MG63 (cell line): Measurements from ENCODE around the gene TDRKH. TPM values are rescaled to one million over a fixed set of nuclear protein-coding genes. Genes with fewer than 3 reads are reported as not detected.

Experiments
- DNase-seq: peaks from one replicate; pipeline ENCODE4 v3.0.0-alpha.2; 2020
- H3K27me3 ChIP-seq: fragments of 250-450 bp; sonication (Bioruptor Pico); 2 replicates; pipeline ENCODE4 v1.5.1; 2020; ENCODE audit warnings: mild to moderate bottlenecking, moderate library complexity
- H3K36me3 ChIP-seq: fragments of 250-450 bp; sonication (Bioruptor Pico); 2 replicates; pipeline ENCODE4 v1.5.1; 2020; ENCODE audit warnings: mild to moderate bottlenecking, moderate library complexity
- H3K4me3 ChIP-seq: fragments of 250-450 bp; sonication (Bioruptor Pico); 2 replicates; pipeline ENCODE4 v1.5.1; 2020; ENCODE audit warnings: mild to moderate bottlenecking, moderate library complexity
- H3K9me3 ChIP-seq: fragments of 250-450 bp; sonication (Bioruptor Pico); 2 replicates; pipeline ENCODE4 v1.5.1; 2020; ENCODE audit warnings: mild to moderate bottlenecking, moderate library complexity
- total RNA-seq: library from RNA; depleted of rRNA; stranded (reverse); fragments of >200 nt; shearing (Covaris generic); gene quantifications from 2 replicates; pipeline ENCODE4 v1.2.3, GENCODE V29; 2014; ENCODE audit warnings: low replicate concordance

The TDRKH gene
- total RNA-seq, 1 experiment from 2014 or later = 23.5 TPM

DNA sequence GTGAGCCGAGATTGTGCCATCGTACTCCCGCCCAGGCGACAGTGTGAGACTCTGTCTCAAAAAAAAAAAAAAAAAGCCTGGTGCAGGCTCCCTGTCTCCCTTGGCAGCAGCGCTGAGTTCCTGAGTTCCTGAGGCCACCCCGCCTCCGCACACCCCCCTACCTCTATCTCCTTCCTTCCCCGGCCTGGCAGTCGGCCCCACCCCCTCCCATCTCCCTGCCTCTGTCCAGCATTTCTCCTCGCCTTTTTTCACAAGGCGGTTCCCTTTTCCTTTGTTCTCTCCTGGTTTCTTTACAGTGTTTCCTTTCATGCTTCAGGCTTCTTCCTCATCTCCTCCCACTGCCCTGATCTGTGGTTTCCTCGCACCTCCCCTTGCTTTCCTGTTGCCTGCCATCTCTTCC is 38.6 kb upstream of the TDRKH start:
- Histone ChIP-seq H3K4me3 (no peak overlapping the region), H3K36me3 (no peaks in the 10 kb centered on the region), H3K27me3 (no peaks in the 10 kb centered on the region), H3K9me3 (no peaks in the 10 kb centered on the region)
- peak; percentile 65 for DNase-seq

DNA sequence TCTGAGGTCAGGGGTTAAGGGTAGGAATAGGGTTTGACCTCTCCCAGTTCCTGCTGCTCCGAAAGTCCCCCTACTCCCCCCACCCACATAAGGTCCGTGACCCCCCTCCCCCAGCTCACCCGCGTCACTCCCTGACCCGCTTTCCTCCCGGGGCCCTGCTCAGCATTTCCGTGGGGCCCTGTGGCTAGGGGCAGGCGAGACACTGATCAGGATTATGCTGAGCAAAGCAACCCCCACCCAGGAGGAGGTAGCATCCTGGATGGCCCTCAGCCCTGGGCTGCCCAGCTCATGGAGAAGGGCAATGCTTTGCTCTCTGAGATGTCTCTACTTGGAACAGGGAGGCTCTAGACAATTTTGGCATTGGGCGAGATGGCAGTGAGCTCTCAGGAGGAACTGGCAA is 37.6 kb upstream of the TDRKH start:
- H3K27me3 ChIP-seq = no peaks in the 10 kb centered on the region
- DNase-seq = no peak
- H3K36me3 ChIP-seq = no peaks in the 10 kb centered on the region
- no peak overlapping the region for H3K4me3 ChIP-seq
- no peaks in the 10 kb centered on the region for H3K9me3 ChIP-seq

DNA sequence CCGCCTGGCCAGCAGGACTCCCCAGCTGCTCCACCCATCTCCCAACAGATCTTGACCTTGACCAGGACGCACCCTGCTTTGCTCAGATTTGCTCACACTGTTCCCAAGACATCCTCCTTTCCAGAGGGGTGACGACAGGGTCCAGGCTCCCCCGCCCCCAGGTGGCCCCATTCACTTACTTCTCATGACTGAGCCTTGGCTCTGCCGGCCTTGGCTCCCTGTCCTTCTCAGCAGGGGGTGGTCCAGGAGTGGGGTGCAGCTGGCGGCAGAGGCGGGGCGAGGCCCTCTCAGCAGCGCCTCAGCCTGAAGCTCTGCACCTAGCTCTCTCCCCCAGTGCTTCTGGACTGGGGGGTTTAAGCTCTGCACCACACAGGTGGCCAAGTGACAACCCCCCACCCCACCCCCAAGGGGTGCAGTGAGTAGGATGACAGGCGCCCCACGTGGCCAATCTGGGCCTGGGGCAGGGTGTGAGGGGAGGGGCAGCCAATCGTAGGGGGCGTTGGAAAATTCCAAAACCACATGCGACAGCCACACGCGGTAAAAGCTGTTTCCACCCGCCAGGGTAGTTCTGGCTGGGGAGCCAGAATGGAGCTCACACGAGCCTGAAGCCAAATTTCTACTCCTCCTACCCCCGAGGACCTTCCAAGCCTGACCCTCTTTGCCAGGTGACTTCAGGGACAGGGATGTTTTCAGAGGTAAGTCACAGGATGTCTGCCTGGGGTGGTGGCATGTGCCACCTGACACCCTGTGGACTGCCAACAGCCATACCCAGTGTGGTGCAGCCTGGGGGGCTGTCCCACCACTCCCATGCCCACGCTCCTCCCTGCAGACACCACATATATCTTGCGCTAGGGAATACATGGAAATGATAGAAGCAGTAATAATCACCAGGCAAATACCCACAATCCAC is 35.7 kb upstream of the TDRKH start:
- no peaks in the 10 kb centered on the region for H3K36me3 ChIP-seq
- peaks cover 2% of the 10 kb centered on the region for H3K9me3 ChIP-seq
- H3K27me3 ChIP-seq = no peaks in the 10 kb centered on the region
- peak; percentile 22 for DNase-seq
- no peak overlapping the region for H3K4me3 ChIP-seq

DNA sequence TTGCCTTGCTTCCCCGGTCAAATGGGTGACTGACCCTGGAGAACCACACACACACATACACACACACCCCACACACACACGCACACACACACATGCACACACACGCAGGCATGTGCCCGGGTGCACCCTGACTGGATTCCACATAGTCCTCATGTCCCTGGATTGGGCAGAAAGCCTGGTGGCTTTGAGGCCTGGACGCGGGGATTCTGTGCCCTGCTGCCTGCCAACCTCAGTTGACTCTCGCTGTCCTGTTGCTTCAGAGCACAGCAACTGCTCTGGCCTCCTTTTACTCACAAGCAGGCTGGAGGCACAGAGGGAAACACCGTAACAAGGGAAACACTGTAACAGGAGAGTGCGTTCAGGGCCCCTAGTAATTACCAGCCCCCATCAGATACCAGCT is 34.9 kb upstream of the TDRKH start:
- no peaks in the 10 kb centered on the region for H3K36me3 ChIP-seq
- H3K27me3 ChIP-seq = no peaks in the 10 kb centered on the region
- no peak overlapping the region for H3K4me3 ChIP-seq
- no peak for DNase-seq
- H3K9me3 ChIP-seq = peaks cover 2% of the 10 kb centered on the region

DNA sequence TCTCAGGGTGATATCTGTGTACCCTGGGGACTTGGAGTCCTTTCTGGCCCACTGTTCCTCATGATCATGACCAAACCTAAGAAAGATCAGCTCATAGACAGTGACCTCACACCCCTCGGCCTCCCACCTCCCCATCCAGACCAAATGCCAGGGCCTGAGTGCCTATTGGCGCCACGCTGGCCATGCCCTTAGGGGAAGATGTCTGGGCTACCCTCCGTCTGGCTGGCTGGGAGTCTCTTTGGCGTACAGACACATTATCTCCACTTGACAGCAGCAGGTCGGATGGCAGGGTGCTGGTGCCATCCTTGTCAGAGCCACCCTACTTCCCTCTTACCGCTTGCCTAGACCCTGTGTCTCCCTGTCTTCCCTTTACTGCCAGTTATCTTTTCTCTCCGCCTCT is 32.9 kb upstream of the TDRKH start:
- H3K36me3 ChIP-seq = no peaks in the 10 kb centered on the region
- H3K9me3 ChIP-seq = peaks cover 2% of the 10 kb centered on the region
- H3K27me3 ChIP-seq = no peaks in the 10 kb centered on the region
- H3K4me3 ChIP-seq = no peak overlapping the region
- DNase-seq = no peak

DNA sequence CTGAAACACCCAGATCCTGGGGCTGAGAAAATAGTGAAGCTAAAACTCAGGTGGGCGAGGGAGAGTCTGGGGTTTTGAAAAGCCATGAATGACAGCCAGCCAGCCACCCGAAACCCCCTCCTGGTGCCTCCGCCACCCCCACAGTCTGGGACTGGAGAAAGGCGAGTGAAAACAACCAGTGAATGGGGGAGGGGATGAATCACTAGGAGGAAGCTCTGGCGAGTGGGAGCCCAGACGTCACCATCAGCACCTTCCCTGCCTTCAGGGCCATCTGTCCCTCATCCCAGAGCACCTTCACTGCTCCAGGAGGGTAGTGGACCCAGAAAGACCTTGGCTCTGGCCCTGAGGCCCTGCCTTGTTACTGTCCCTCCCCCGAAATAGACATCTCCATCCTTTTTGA is 32.1 kb upstream of the TDRKH start:
- Histone ChIP-seq H3K27me3 (no peaks in the 10 kb centered on the region), H3K4me3 (no peak overlapping the region), H3K36me3 (no peaks in the 10 kb centered on the region), H3K9me3 (peaks cover 2% of the 10 kb centered on the region)
- no peak for DNase-seq

DNA sequence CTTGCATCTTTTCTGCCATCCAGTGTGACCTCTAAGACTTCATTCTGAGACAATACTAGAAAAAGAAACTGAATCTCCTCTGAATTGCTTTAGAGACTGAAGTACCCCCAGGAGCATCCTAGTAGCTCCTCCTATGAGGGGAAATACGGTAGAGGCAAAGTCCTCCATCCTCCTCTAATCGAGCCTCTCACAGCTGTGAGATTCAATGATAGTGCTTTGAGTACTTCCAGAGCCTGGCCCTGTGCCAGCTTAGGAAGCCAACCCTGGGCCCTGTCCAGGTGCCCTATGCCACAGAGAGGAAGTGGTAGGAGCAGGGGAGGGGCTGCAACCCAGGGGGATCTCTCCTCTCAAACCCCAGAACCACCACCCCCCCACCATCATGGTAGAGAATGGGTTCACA is 30.6 kb upstream of the TDRKH start:
- H3K9me3 ChIP-seq = peaks cover 2% of the 10 kb centered on the region
- peak; percentile 30 for DNase-seq
- H3K4me3 ChIP-seq = no peak overlapping the region
- no peaks in the 10 kb centered on the region for H3K27me3 ChIP-seq
- no peaks in the 10 kb centered on the region for H3K36me3 ChIP-seq

DNA sequence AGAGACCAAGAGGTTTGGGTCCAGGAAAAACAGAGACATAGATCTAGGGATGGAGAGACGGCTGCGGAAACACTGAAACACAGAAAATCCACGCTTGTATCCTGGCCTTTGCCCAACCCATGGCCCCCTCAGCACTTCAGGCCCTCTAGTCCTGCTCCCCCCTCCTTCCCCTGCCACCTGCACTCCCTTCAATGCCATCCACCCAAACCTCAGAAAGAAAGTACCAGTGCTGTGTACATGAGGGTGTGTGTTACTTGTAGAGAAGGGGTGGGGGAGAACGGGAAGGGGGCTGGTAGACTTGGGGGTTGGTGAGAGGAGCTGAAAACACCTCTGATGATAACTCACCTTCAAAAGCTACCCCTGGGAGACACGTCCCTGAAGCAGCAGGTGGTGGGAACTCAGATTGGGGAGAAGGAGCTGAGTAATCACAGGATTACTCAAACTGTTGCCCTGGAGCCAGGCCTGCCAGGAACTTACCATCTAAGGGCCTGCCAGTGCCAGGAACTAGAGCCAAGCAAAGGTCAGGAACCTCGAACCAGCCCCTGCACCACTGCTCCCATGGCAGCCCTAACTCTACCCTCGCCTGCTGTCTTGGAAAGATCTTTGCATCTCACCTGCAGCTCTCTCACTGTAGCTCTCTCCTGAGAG is 29.8 kb upstream of the TDRKH start:
- Histone ChIP-seq H3K36me3 (no peaks in the 10 kb centered on the region), H3K27me3 (no peaks in the 10 kb centered on the region), H3K4me3 (no peak overlapping the region), H3K9me3 (peaks cover 2% of the 10 kb centered on the region)
- peak; percentile 89 for DNase-seq

DNA sequence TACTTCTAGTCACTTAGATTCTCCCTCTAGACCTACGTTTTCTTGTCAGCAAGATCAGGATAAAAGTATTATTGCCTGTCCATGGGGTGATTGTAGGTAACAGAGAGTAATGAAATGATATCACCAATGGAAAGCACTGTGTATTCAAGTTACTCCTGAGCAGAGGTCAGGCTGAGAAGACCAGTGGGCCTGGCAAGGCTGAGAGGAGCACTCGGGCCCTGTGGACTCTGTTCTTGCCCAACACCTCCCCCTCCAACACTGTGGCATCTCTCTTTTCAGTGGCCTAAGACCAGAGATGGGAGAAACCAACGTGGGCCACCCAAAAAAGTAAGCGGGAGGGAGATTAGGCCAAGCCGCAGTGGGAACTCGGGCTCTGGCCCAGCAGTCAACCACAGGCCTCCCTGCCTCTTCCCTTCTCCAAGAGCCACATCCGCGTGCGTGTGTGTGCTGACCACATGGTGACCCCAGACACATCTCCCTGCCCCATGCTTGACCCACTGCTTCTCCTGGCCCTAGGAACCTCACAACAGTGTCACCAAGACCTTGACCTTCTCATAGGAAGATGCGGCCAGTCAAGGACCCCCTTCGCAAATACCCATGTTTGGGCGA is 29.0 kb upstream of the TDRKH start:
- no peak for DNase-seq
- Histone ChIP-seq H3K27me3 (no peaks in the 10 kb centered on the region), H3K4me3 (no peak overlapping the region), H3K9me3 (peaks cover 2% of the 10 kb centered on the region), H3K36me3 (no peaks in the 10 kb centered on the region)

DNA sequence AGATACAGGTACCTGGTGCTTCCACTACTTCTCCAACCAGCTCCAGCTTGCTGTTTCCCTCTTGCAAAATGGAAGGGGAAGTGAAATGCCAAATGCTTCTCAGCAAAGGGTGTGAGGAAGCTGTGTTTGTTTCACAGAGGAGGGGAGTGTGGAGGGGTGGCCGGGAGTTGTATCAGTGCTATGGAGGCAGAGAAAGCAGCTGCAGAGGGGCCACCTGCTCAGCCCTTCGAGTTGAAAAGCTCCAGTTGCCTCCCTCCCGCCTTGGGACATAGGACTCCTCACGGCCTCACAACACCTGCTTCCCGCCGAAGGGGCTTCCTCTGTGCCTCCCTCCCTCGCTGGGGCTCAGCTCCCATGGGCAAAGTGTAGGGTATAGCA is 27.0 kb upstream of the TDRKH start:
- H3K27me3 ChIP-seq = no peaks in the 10 kb centered on the region
- no peaks in the 10 kb centered on the region for H3K36me3 ChIP-seq
- H3K4me3 ChIP-seq = no peak overlapping the region
- DNase-seq = no peak
- H3K9me3 ChIP-seq = peaks cover 2% of the 10 kb centered on the region

DNA sequence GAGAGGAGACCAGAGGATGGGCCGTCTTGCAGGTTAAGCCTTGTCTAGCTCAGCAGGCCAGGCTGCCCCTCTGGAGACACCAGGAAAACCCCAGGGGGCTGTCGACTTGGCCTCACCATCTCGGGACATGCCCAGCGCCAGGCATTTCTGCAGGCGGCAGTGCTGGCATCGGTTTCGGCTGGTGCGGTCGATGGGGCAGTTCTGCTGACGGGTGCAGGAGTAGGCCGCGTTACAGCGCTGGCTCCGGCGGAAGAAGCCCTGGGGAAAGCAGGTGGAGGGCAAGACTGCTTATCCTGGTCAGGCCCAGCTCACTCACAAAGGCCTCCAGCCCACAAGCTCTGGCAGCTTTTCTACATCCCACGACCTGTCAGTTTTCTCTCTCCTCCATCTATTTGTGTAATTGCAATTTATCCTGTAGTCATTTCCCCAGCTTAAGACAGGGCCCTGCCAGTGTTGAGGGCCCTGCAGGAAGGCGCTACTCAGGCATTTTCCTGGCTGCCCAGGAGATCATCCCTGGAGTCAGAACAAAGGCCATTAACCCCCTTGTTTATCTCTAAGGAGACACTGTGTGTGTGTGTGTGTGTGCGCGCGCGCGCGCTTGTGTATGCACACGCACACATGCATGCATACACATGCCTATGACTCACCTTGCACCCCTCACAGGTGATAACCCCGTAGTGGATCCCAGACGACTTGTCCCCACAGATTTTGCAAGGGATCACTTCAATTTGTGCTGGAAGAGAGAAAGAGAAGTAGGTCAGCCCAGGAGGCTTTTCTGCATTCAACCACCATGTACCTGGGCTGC is 26.4 kb upstream of the TDRKH start:
- DNase-seq = no peak
- no peaks in the 10 kb centered on the region for H3K27me3 ChIP-seq
- peaks cover 2% of the 10 kb centered on the region for H3K9me3 ChIP-seq
- H3K36me3 ChIP-seq = no peaks in the 10 kb centered on the region
- no peak overlapping the region for H3K4me3 ChIP-seq

DNA sequence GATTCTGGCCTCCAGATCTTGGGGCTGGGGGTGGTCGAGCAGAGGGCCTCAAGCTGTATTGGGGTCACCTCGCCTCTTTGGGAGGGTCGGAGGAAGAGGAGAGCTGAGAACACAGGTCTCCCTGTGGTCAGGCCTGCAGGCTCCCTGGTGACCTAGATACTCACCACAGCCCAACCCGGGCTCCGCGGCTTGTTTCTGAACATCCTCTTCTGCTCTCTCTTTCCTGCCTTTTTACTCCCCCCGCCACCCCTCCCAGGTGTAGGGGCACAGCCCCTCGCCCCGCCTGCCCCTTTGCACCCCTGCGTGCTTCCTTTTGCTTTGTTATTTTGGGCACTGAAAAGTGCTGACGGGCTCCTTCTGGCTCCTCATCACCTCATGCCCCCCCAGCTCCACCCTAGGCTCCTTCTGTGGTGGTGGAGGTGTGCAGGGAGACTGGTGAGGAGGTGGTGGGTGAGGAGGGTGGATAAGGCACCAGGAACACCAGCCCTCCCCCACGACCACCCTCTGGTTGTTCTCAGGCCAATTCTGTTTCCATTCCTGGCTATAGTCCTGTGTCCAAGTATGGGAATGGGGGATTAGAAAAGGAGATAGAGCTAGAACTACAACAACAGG is 25.5 kb upstream of the TDRKH start:
- DNase-seq = no peak
- Histone ChIP-seq H3K27me3 (no peaks in the 10 kb centered on the region), H3K36me3 (no peaks in the 10 kb centered on the region), H3K9me3 (no peaks in the 10 kb centered on the region), H3K4me3 (no peak overlapping the region)

DNA sequence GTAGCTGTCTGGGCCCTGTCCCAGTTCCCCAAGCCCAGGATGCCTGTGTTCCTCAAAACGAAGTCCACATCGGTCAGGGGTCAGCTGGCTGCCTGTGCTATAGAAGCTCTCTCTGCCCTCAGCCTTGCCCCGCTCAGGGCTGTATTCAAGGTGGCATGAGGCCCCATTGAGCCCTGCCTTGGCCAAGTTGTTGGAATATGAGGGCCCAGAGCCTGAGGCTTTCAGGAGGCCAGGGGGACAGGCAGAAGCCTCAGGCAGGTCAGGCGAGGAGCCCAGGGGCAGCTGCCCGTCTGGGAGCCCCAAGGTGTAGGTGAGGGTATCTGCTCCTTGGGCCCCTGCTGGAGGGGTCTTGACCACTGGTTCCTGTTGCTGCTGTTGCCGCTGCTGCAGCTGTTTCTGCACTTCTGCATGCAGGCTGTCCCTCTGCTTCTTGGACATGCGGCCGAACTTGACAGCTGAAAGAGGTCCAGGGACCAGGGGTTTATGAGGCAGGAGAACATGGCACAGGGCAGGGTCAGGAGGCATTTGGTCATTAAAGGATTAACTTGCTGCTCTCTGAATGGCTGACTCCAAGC is 24.8 kb upstream of the TDRKH start:
- no peak overlapping the region for H3K4me3 ChIP-seq
- H3K27me3 ChIP-seq = no peaks in the 10 kb centered on the region
- no peak for DNase-seq

DNA sequence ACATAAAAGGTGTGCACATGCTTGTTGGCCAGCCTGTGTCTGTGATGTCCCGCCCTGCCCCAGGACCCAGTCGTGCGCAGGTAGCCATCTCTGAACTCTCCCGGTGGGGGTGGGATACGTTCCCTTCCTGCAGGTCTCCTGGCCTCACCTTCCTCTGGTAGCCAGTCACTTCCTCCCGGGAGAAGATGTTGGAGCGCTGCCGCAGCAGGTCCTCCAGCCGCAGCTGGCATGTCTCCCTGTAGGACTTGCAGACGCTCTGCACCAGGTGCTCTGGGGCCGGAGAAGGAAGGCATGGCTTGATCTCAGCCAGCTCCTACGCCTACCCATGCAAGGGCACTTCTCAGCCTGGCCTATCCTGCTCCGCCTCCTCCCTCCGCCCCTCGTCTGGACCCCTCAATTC is 24.1 kb upstream of the TDRKH start:
- no peaks in the 10 kb centered on the region for H3K27me3 ChIP-seq
- no peak overlapping the region for H3K4me3 ChIP-seq
- H3K36me3 ChIP-seq = no peaks in the 10 kb centered on the region
- no peak for DNase-seq
- no peaks in the 10 kb centered on the region for H3K9me3 ChIP-seq

More for the DNA sequence above, 24.8 kb upstream of the TDRKH start:
- no peaks in the 10 kb centered on the region for H3K9me3 ChIP-seq
- H3K36me3 ChIP-seq = no peaks in the 10 kb centered on the region

DNA sequence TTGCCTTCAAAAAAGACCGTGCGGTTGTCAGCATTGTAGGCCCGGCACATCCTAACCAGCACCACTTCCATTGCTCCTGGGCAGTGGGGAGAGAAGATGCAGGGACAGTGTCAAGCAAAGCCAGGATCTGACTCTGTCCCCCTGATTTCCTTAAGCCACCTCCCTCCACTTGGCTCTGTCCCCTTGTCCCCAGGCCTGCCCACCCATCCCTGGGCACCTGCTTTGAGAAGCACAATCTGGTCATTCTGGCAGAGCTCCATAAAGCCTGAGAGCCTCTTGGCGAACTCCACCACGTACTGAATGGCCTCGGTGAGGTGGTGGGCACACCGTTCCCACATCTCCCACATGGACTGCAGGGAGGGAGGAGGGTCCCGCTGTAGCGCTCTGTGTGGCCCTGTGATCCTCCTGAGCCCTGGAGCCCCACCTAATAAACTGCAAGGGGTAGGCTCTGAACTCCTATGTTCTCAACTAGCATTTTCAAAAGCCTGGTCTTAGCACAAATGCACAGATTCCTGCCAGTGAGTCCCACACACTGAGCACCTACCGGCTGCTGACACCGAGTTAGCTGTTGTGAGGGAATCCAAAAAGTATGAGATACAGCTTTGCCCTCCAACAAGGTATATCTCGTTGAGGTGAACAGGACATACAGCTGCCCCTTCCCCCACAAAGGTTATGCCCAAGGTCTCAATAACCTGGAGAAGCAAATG is 23.1 kb upstream of the TDRKH start:
- no peaks in the 10 kb centered on the region for H3K36me3 ChIP-seq
- no peaks in the 10 kb centered on the region for H3K9me3 ChIP-seq
- H3K4me3 ChIP-seq = no peak overlapping the region
- H3K27me3 ChIP-seq = no peaks in the 10 kb centered on the region
- no peak for DNase-seq

DNA sequence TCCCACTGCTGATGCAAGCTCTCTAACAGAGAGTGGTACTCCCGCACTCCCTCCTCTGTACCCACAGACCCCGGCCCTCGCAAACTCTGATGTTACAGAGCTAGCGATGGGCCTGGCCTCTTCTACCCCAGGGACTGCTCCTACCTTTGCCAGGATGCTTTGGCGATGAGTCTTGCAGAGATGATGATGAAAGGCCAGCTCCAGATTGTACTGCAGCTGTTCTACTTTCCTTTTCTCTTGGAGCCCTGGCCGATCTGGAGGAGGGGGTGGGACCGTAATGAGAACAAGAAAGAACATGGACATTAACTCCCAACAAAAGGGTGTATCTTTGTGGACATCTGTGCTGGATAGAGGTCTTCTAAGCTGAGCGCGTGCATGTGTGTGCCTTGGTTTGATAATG is 20.9 kb upstream of the TDRKH start:
- Histone ChIP-seq H3K9me3 (no peaks in the 10 kb centered on the region), H3K4me3 (no peak overlapping the region), H3K36me3 (no peaks in the 10 kb centered on the region), H3K27me3 (no peaks in the 10 kb centered on the region)
- no peak for DNase-seq
